Caco-2 (cell line): ENCODE results near the gene SNAPC1. TPM values are rescaled to one million over a fixed set of nuclear protein-coding genes. Genes with fewer than 3 reads are reported as not detected.

Source experiments
- BruUV-seq: library from RNA; stranded (reverse); fragments of 400-500 nt; replicated peaks from 2 replicates; lab custom pipeline; 2021; lab: Mats Ljungman, UMichigan
- CTCF ChIA-PET: fragments of 300-600 bp; sonication (Branson Sonifier 250); formaldehyde crosslinking; loops from one replicate; lab custom pipeline; 2022; ENCODE audit warnings: antibody characterized with exemption; lab: Charles Lee
- POLR2A ChIA-PET: fragments of 300-600 bp; sonication (Branson Sonifier 250); formaldehyde crosslinking; loops from one replicate; lab custom pipeline; 2022; ENCODE audit warnings: antibody characterized with exemption; lab: Charles Lee
- DNase-seq, 2 experiments: peaks; one replicate each; pipeline versions ENCODE4 v3.0.0 to v3.0.0-alpha.2; 2020 to 2022
- H3K27me3 ChIP-seq: replicated peaks from 2 replicates; pipeline ENCODE4 v1.6.0; 2011; ENCODE audit warnings: low read length; ENCODE audit not compliant: control insufficient read depth, insufficient read depth
- H3K36me3 ChIP-seq: 2 replicates; pipeline ENCODE4 v1.5.1; 2011; ENCODE audit warnings: low read length; ENCODE audit not compliant: control insufficient read depth, insufficient read depth
- H3K4me1 ChIP-seq: fragments of 250-450 bp; sonication (Bioruptor Pico); 2 replicates; pipeline ENCODE4 v1.5.1; 2020; ENCODE audit warnings: mild to moderate bottlenecking
- H3K4me3 ChIP-seq: 2 replicates; pipeline ENCODE4 v1.5.1; 2011; ENCODE audit warnings: low read depth, mild to moderate bottlenecking, control low read depth, low read length
- H3K9me3 ChIP-seq: fragments of 250-450 bp; sonication (Bioruptor Pico); 2 replicates; pipeline ENCODE4 v1.5.1; 2020; ENCODE audit warnings: mild to moderate bottlenecking, moderate library complexity
- H3K27ac Mint-ChIP-seq: one replicate; pipeline ENCODE4 v1.8.0; 2022; ENCODE audit warnings: mixed read lengths; ENCODE audit not compliant: unreplicated experiment
- H3K27me3 Mint-ChIP-seq: one replicate; pipeline ENCODE4 v1.8.0; 2022; ENCODE audit warnings: mixed read lengths; ENCODE audit not compliant: insufficient read depth, unreplicated experiment
- H3K36me3 Mint-ChIP-seq: one replicate; pipeline ENCODE4 v1.8.0; 2022; ENCODE audit warnings: mild to moderate bottlenecking, mixed read lengths; ENCODE audit not compliant: insufficient read depth, unreplicated experiment
- H3K4me1 Mint-ChIP-seq: one replicate; pipeline ENCODE4 v1.8.0; 2022; ENCODE audit warnings: low read depth, mixed read lengths; ENCODE audit not compliant: unreplicated experiment
- H3K4me3 Mint-ChIP-seq: one replicate; pipeline ENCODE4 v1.8.0; 2022; ENCODE audit warnings: mild to moderate bottlenecking, moderate library complexity, mixed read lengths; ENCODE audit not compliant: unreplicated experiment
- H3K9me3 Mint-ChIP-seq: one replicate; pipeline ENCODE4 v1.8.0; 2022; ENCODE audit warnings: mixed read lengths; ENCODE audit not compliant: unreplicated experiment
- intact Hi-C: fragments of 100-400 bp; cut with micrococcal nuclease; formaldehyde crosslinking; loops from one replicate; pipeline ENCODE4 v1.10.0; 2022; ENCODE audit not compliant: unreplicated experiment
- total RNA-seq: library from RNA; stranded (reverse); gene quantifications from 2 replicates; pipeline ENCODE4 v1.2.3, GENCODE V29; 2022
- TF ChIP-seq, protein P1 (sequence below), 2 experiments: fragments of 200-600 bp in 1 of 2; IDR thresholded peaks; 1 replicate in 1 of 2; 2 replicates in 1 of 2; pipeline versions ENCODE4 v1.5.1 to v1.8.0; 2011 to 2022; ENCODE audit warnings: antibody characterized with exemption in 1 of 2, control low read depth in 1 of 2, inconsistent platforms in 1 of 2, low read depth in 1 of 2, low read length in 1 of 2, mild to moderate bottlenecking in 1 of 2, moderate library complexity in 1 of 2; ENCODE audit not compliant: insufficient read depth in 1 of 2, severe bottlenecking in 1 of 2, unreplicated experiment in 1 of 2

SNAPC1 gene
- total RNA-seq, 1 experiment from 2014 or later: 5.1 TPM

DNA sequence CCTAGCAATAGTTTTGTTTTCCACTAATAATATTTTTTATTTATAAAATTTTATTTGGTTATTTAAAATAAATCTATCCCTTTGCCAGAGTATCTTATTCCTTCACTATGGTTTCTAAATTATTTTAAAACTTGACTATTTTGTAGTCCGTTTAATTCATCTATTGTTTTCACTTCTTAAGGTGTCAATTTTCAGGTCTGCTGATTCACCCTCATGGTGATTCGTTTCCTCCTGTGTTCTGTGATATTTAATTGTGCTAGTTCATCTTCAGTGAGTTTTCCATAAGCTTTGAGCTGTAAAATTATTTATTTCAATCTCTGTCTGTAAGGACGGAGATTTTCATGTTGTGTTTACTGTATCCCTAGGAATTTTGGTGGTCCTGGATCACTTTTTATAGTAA, 70.6 kb downstream of the SNAPC1 start:
- no peaks in the 10 kb centered on the region for H3K9me3 Mint-ChIP-seq
- H3K4me3 Mint-ChIP-seq: no peak overlapping the region
- Histone ChIP-seq H3K27me3 (no peaks in the 10 kb centered on the region), H3K9me3 (no peaks in the 10 kb centered on the region), H3K4me3 (no peak overlapping the region), H3K36me3 (no peaks in the 10 kb centered on the region), H3K4me1 (no peaks in the 10 kb centered on the region)
- ChIA-PET POLR2A (no interaction called here), CTCF (no interaction called here)
- peaks cover 10% of the 10 kb centered on the region for H3K27me3 Mint-ChIP-seq
- intact Hi-C loops: no loop called here
- no peaks in the 10 kb centered on the region for H3K36me3 Mint-ChIP-seq
- TF ChIP-seq, protein P1, sequence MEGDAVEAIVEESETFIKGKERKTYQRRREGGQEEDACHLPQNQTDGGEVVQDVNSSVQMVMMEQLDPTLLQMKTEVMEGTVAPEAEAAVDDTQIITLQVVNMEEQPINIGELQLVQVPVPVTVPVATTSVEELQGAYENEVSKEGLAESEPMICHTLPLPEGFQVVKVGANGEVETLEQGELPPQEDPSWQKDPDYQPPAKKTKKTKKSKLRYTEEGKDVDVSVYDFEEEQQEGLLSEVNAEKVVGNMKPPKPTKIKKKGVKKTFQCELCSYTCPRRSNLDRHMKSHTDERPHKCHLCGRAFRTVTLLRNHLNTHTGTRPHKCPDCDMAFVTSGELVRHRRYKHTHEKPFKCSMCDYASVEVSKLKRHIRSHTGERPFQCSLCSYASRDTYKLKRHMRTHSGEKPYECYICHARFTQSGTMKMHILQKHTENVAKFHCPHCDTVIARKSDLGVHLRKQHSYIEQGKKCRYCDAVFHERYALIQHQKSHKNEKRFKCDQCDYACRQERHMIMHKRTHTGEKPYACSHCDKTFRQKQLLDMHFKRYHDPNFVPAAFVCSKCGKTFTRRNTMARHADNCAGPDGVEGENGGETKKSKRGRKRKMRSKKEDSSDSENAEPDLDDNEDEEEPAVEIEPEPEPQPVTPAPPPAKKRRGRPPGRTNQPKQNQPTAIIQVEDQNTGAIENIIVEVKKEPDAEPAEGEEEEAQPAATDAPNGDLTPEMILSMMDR (IDR thresholded peaks at IDR 0.05; ENCODE audit: insufficient read depth in 1 of 2, low read depth in 1 of 2, low read length in 1 of 2, severe bottlenecking in 1 of 2, unreplicated experiment in 1 of 2): no peak
- H3K4me1 Mint-ChIP-seq: no peaks in the 10 kb centered on the region
- DNase-seq: no peak
- H3K27ac Mint-ChIP-seq: no peak overlapping the region
- BruUV-seq: no TSS peak

DNA sequence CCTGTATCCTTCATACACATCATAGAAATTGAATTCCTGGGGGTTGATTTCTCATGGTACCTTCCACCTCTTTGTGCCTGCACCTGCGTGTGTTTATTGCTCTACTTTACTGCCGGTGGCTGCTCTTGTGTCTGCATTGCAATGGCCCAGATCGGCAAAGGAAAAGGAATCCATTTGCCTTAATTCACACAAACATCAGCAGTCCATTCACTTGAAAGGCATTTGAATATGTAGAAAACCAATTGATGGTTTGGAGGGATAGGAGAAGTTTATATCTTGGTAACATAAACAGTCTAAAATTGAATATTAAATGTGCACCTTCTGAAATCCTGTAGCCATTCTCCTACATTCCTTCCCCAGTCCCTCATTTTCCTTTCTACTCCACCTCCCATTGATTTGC, 74.0 kb downstream of the SNAPC1 start:
- H3K9me3 Mint-ChIP-seq: no peaks in the 10 kb centered on the region
- Histone ChIP-seq H3K36me3 (no peaks in the 10 kb centered on the region), H3K27me3 (no peaks in the 10 kb centered on the region), H3K4me3 (no peak overlapping the region), H3K4me1 (no peaks in the 10 kb centered on the region), H3K9me3 (no peaks in the 10 kb centered on the region)
- no TSS peak for BruUV-seq
- TF ChIP-seq, protein P1 (IDR thresholded peaks at IDR 0.05; ENCODE audit: insufficient read depth in 1 of 2, low read depth in 1 of 2, low read length in 1 of 2, severe bottlenecking in 1 of 2, unreplicated experiment in 1 of 2): no peak
- no peak overlapping the region for H3K4me3 Mint-ChIP-seq
- H3K36me3 Mint-ChIP-seq: no peaks in the 10 kb centered on the region
- intact Hi-C loops: loop anchor here (5.0 kb wide), 2 partner anchors 74 to 359 kb away; partner anchors contain the start of gene SNAPC1
- H3K4me1 Mint-ChIP-seq: no peaks in the 10 kb centered on the region
- no peak for DNase-seq
- ChIA-PET CTCF (no interaction called here), POLR2A (no interaction called here)
- H3K27ac Mint-ChIP-seq: no peak overlapping the region
- peaks cover 10% of the 10 kb centered on the region for H3K27me3 Mint-ChIP-seq

DNA sequence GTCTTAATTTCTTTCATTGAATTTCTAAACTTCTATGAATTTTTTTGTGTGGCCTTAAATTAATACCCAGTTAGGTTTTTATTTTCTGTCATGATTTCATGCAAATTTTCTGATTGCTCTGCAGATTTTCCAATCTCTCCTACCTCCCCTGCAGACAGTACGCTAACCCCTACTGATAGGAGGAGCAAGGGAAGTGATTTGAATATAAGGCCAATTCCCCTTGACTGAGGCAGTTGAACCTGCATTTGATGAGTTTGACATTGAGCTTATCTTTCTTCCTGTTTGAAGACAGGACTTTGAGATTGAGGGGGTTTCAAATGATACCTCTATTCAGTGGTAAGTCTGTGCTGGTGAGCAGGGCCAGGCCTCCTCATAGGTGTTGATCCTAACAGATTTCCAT, 74.6 kb downstream of the SNAPC1 start:
- H3K27me3 ChIP-seq: no peaks in the 10 kb centered on the region
- peaks cover 5% of the 10 kb centered on the region for H3K27me3 Mint-ChIP-seq
- ChIA-PET POLR2A (no interaction called here), CTCF (interaction anchor here (0.8 kb wide), 1 partner anchor 352 kb away, joined by 5 read pairs; no protein-coding TSS in a partner anchor)
- no peaks in the 10 kb centered on the region for H3K4me1 Mint-ChIP-seq
- no peak overlapping the region for H3K4me3 Mint-ChIP-seq
- no peak for DNase-seq
- TF ChIP-seq, protein P1 (IDR thresholded peaks at IDR 0.05; ENCODE audit: insufficient read depth in 1 of 2, low read depth in 1 of 2, low read length in 1 of 2, severe bottlenecking in 1 of 2, unreplicated experiment in 1 of 2): no peak
- no peak overlapping the region for H3K4me3 ChIP-seq
- H3K9me3 ChIP-seq: no peaks in the 10 kb centered on the region
- intact Hi-C loops: loop anchor here (1.0 to 5.0 kb wide), 6 partner anchors 75 to 568 kb away; partner anchors contain the start of gene SNAPC1
- no peak overlapping the region for H3K27ac Mint-ChIP-seq
- H3K36me3 Mint-ChIP-seq: no peaks in the 10 kb centered on the region
- no peaks in the 10 kb centered on the region for H3K36me3 ChIP-seq
- no peaks in the 10 kb centered on the region for H3K4me1 ChIP-seq
- no peaks in the 10 kb centered on the region for H3K9me3 Mint-ChIP-seq
- no TSS peak for BruUV-seq
